ENCODE data around the gene TBXAS1. TPM values are rescaled to one million over a fixed set of nuclear protein-coding genes. Genes with fewer than 3 reads are reported as not detected.

The TBXAS1 gene
- total RNA-seq, 1 experiment from 2014 or later = 2.3 TPM

- H3K4me1 Mint-ChIP-seq = peaks cover 13% of the 10 kb centered on the region
- ChIA-PET CTCF (no interaction called here), POLR2A (no interaction called here)
- no peak for ATAC-seq
- H3K27ac Mint-ChIP-seq = no peak overlapping the region
- peaks cover 9% of the 10 kb centered on the region for H3K36me3 Mint-ChIP-seq
- H3K27me3 Mint-ChIP-seq (ENCODE audit: low read depth) = no peaks in the 10 kb centered on the region
- peaks cover 16% of the 10 kb centered on the region for H3K9me3 Mint-ChIP-seq
- no peak for DNase-seq (ENCODE audit: low spot score)
- H3K4me3 Mint-ChIP-seq = no peak overlapping the region
- no peak for TF ChIP-seq NFATC4 (CRISPR knock-in tag; IDR thresholded peaks at IDR 0.05)
- TF ChIP-seq GABPB1 (CRISPR knock-in tag; IDR thresholded peaks at IDR 0.05) = 0 out of 2 replicates have a peak, but pooled peaks have one; percentile 38
- no peak for TF ChIP-seq STAT6 (CRISPR knock-in tag; conservative IDR thresholded peaks at IDR 0.05; ENCODE audit: low read depth)
- no peak for TF ChIP-seq USF1 (CRISPR knock-in tag; IDR thresholded peaks at IDR 0.05)
- TF ChIP-seq ZNF317 (CRISPR knock-in tag; IDR thresholded peaks at IDR 0.05; ENCODE audit: borderline replicate concordance, low read depth) = no peak
Observed at GRCh38 chr7:139950881-139951525, 121.9 kb downstream of the TBXAS1 start.

GRCh38 chr7:139953229-139953628 is 124.2 kb downstream of the TBXAS1 start:
- no peak for TF ChIP-seq RELA (CRISPR knock-in tag; IDR thresholded peaks at IDR 0.05; ENCODE audit: borderline replicate concordance)
- no peak for TF ChIP-seq MYBL2 (CRISPR knock-in tag; IDR thresholded peaks at IDR 0.05)
- no peak for TF ChIP-seq ARID4B (CRISPR knock-in tag; IDR thresholded peaks at IDR 0.05; ENCODE audit: borderline replicate concordance)
- TF ChIP-seq GTF2I (CRISPR knock-in tag; conservative IDR thresholded peaks at IDR 0.05) = no peak
- TF ChIP-seq TEAD1 (CRISPR knock-in tag; IDR thresholded peaks at IDR 0.05) = no peak
- TF ChIP-seq ZNF423 (CRISPR knock-in tag; IDR thresholded peaks at IDR 0.05) = no peak
- TF ChIP-seq MXD4 (CRISPR knock-in tag; IDR thresholded peaks at IDR 0.05; ENCODE audit: borderline replicate concordance) = no peak
- no peak for TF ChIP-seq STAT6 (CRISPR knock-in tag; conservative IDR thresholded peaks at IDR 0.05; ENCODE audit: low read depth)
- no peak for TF ChIP-seq ESRRA (CRISPR knock-in tag; IDR thresholded peaks at IDR 0.05; ENCODE audit: borderline replicate concordance)
- TF ChIP-seq IRF1 (CRISPR knock-in tag; IDR thresholded peaks at IDR 0.05) = no peak
- no peak for TF ChIP-seq OVOL2 (CRISPR knock-in tag; IDR thresholded peaks at IDR 0.05; ENCODE audit: borderline replicate concordance)
- TF ChIP-seq USF1 (CRISPR knock-in tag; IDR thresholded peaks at IDR 0.05) = no peak
- Mint-ChIP-seq H3K4me1 (peaks cover 29% of the 10 kb centered on the region), H3K9me3 (peaks cover 4% of the 10 kb centered on the region; the same call in 1 of the 2 replicates), H3K27ac (no peak overlapping the region), H3K4me3 (no peak overlapping the region), H3K27me3 (ENCODE audit: low read depth) (no peaks in the 10 kb centered on the region), H3K36me3 (no peaks in the 10 kb centered on the region)
- DNase-seq (ENCODE audit: low spot score) = no peak
- no peak for ATAC-seq
- ChIA-PET POLR2A (no interaction called here), CTCF (no interaction called here)

Data from WTC11 (cell line).